ENCODE data around the gene DKC1. TPM values are rescaled to one million over a fixed set of nuclear protein-coding genes. Genes with fewer than 3 reads are reported as not detected.

The DKC1 gene
- total RNA-seq, 1 donor from 2014 or later = 81.0 TPM

GRCh38 chrX:154737136-154737535, 25.5 kb upstream of the DKC1 start:
- Mint-ChIP-seq H3K27me3 (ENCODE audit: low read depth) (peaks cover 3% of the 10 kb centered on the region), H3K4me3 (no peak overlapping the region), H3K9me3 (peaks cover 2% of the 10 kb centered on the region), H3K4me1 (peaks cover 5% of the 10 kb centered on the region), H3K27ac (ENCODE audit: unreplicated experiment) (no peak overlapping the region), H3K36me3 (ENCODE audit: low read depth) (no peaks in the 10 kb centered on the region)
- TF ChIP-seq CTCF (conservative IDR thresholded peaks at IDR 0.05) = no peak
- no peak for DNase-seq (ENCODE audit: low read depth, low spot score)

DNA sequence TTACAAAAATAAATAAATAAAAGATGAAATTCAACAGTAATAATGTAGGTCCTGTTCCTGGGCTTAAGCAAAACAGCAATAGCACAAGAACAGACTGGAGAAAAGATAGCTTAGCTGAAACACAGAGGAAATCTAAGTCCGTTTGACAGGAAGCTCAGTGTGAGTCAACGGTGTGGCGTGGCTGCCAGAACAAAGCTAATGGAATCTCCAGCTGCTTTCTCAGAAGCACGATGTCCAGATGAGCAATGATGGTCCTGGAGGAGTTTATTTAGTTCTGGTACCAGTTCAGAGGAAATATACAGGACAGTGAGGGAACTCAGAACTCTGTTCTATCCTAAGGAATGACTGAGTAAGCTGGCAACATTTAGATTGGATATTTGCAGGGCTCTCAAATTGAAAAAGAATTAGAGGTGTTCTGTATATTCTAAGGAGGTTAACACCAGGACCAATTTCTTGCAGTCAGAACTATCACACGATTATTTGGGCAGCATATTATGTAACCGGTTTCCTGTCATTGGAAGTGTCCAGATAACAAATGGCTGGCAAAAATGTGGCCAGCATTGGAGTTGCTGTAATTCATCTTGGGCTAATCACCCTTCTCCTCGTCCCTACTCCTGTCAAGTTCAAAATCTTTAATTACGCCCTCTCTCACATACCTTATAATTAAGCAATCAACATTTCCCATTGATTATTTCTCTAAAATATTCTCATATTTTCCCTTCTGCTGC, 24.5 kb upstream of the DKC1 start:
- Mint-ChIP-seq H3K36me3 (ENCODE audit: low read depth) (no peaks in the 10 kb centered on the region), H3K4me1 (peaks cover 5% of the 10 kb centered on the region), H3K27ac (ENCODE audit: unreplicated experiment) (no peak overlapping the region), H3K4me3 (no peak overlapping the region), H3K27me3 (ENCODE audit: low read depth) (peaks cover 3% of the 10 kb centered on the region), H3K9me3 (peaks cover 5% of the 10 kb centered on the region)
- TF ChIP-seq CTCF (conservative IDR thresholded peaks at IDR 0.05) = no peak
- no peak for DNase-seq (ENCODE audit: low read depth, low spot score)

DNA sequence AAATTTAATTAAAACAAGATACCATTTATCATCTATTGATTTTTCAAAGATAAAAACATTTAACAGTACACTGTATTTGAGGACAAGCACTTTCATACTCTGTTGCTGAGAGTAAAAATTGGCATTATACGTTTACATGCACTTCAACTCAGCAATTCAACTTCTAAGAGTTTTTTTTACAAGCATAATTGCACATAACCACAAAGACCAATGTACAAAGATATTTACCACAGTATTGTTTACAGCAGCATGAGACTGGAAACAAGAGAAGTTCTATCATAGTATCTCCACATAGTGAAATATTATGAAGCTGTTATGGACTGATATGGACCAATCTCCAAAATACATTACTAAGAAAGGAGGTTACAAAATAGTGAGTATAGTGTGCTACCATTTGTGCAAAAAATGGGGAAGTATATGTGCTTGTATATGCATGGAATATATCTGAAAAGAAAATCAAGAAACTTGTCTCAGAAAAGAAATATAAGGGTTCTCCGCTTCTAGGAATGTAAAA, 22.7 kb upstream of the DKC1 start:
- Mint-ChIP-seq H3K4me1 (no peaks in the 10 kb centered on the region), H3K9me3 (peaks cover 5% of the 10 kb centered on the region), H3K4me3 (no peak overlapping the region), H3K36me3 (ENCODE audit: low read depth) (no peaks in the 10 kb centered on the region), H3K27me3 (ENCODE audit: low read depth) (peaks cover 3% of the 10 kb centered on the region), H3K27ac (ENCODE audit: unreplicated experiment) (no peak overlapping the region)
- DNase-seq (ENCODE audit: low read depth, low spot score) = no peak
- TF ChIP-seq CTCF (conservative IDR thresholded peaks at IDR 0.05) = no peak

DNA sequence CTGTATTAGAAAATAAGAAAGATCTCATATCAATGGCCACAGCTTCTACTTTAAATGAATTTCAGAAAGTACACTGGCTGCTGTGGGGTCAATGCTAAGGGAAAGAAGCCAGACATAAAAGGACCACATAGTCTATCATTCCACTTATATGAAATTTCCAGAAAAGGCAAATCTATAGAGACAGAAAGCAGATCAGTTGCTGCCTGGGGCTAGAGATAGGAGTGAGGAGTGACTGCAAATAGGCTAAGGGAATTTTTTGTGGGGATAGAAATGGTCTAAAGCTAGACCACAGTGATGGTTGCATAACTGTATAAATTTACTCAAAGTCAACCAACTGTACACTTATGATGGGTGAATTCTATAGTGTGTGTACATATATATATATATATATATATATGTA, 20.1 kb upstream of the DKC1 start:
- peaks cover 3% of the 10 kb centered on the region for H3K27me3 Mint-ChIP-seq (ENCODE audit: low read depth)
- no peak overlapping the region for H3K4me3 Mint-ChIP-seq
- no peaks in the 10 kb centered on the region for H3K36me3 Mint-ChIP-seq (ENCODE audit: low read depth)
- DNase-seq (ENCODE audit: low read depth, low spot score) = no peak
- no peak for TF ChIP-seq CTCF (conservative IDR thresholded peaks at IDR 0.05)
- H3K27ac Mint-ChIP-seq (ENCODE audit: unreplicated experiment) = no peak overlapping the region
- no peaks in the 10 kb centered on the region for H3K4me1 Mint-ChIP-seq
- H3K9me3 Mint-ChIP-seq = peaks cover 6% of the 10 kb centered on the region

- peak; percentile 38 for DNase-seq (ENCODE audit: low read depth, low spot score)
- H3K27ac Mint-ChIP-seq (ENCODE audit: unreplicated experiment) = no peak overlapping the region
- no peak overlapping the region for H3K4me3 Mint-ChIP-seq
- H3K27me3 Mint-ChIP-seq (ENCODE audit: low read depth) = peaks cover 48% of the 10 kb centered on the region
- H3K36me3 Mint-ChIP-seq (ENCODE audit: low read depth) = peaks cover 3% of the 10 kb centered on the region
- H3K9me3 Mint-ChIP-seq = peaks cover 5% of the 10 kb centered on the region
- no peaks in the 10 kb centered on the region for H3K4me1 Mint-ChIP-seq
- peak; percentile 71 for TF ChIP-seq CTCF (conservative IDR thresholded peaks at IDR 0.05)
Measured at GRCh38 chrX:154748712-154749339, 13.8 kb upstream of the DKC1 start.
